CD4-positive, alpha-beta T cell treated with Interferon gamma for 1 hour (primary cell): ENCODE measurements around the gene RUNX3.
"Not testable (repeated sequence)": the region's sequence is repeated elsewhere in the genome, so short reads cannot be mapped to it uniquely, and the experiment has no call there.

Experiments used
- DNase-seq: peaks from one replicate; pipeline ENCODE4 v3.0.0-alpha.2; 2020

Gene RUNX3

DNA sequence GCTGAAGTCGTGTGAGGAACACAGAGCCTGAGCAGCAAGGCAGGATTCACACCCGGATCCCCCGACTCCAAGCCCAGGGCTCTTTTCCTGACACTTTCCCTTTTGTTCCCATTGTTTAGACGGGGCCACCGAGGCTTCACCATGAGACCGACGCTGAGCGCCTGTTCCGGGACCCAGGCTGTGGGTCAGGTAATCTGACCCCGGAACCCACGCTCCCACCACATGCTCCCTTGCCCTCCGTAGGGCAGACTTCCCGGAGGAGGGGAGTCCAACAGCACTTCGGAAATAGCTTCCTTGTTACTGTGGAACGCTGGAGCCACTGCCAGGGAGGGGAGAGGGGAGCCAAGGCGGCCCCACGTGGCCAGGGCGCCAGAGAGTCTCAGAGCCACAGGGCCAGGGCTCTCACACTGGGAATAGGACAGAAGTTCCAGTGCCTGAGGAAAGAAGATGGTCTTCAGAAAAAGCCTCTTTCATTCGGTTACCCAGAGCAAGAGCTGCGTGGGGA lies 18.4 kb downstream of the RUNX3 start:
- no peak for DNase-seq

DNA sequence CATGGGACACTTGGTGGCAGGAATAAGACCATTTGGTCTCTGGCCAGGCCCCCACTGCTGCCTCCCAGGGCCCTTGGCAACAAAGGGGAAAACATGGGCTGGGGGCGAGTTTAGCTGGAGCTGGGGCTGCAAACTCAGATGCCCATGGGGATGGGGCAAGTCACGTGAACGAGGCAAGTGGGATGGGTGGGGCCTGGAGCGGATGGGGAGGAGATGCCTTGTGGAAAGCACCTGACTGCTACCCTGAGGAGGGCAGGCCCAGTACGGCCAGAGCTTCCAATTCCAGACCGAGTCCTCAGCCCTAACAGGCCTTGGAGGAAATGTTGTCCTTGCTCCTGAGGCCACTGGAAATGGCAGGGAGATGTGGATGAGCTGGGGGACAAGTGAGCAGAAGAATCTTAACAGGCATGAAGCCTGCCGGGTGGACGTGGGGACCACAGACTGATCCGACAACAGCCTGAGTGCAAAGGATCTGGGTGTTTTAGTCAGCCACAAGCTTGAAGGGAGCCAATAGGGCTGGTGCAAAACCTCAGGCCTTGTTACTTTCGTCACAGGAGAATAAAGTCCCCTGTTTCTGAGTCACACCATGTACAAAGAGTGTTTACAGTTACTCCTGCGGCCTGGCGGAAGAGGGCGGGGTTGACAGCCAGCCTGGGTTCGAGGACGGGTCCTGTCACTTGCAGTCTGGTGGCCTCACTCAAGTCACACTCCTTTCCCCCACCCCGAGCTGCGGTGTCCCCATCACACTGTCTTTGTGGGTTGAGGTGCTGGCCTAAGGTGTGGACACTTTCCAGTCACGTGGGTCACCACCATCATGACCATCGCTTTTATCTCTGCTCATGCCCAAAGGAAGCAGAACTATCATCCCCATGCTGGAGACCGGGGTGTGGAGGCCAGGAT lies 19.1 kb downstream of the RUNX3 start:
- peak; percentile 89 for DNase-seq

DNA sequence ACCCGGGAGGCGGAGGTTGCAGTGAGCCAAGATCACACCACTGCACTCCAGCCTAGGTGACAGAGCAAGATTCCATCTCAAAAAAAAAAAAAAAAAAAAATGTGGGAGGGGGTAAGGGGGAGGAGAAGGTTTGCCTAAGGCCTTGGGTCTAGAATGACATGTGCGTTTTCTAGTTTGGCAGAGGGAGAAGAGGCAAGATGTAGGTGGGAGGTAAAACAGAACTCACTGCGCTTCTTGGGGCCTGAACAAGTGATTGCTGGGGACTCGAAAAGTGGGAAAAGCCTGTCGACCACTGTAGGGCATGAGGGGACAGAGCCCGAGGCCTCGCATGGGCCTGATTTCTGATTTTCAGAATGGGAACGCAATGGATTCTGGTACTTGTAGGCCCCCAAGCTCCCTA lies 19.9 kb downstream of the RUNX3 start:
- no peak for DNase-seq

DNA sequence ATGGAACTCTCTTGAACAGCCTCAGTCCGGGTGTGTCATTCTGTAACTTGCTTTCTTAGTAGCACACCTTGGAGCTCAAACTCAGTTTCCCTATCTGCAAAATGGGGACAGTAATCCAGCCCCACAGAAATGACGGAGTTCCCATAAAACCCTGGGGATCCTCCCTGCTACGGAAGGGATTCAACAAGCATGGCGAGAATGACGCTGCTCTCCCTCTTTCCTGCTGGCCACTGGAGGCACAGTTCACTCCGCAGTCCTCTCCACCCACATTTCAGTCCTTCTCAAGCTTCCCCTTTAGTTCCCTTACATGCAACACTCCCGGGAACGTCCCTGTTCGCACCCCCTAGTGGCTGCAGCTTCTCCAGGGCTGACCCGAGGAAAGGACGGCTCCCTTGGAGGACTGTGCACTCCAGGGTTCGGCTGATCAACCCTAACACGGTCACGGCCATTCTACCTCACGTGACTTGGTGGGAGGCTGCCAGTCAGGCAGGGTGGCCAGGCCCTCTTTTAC lies 20.6 kb downstream of the RUNX3 start:
- DNase-seq = peak; percentile 44

DNA sequence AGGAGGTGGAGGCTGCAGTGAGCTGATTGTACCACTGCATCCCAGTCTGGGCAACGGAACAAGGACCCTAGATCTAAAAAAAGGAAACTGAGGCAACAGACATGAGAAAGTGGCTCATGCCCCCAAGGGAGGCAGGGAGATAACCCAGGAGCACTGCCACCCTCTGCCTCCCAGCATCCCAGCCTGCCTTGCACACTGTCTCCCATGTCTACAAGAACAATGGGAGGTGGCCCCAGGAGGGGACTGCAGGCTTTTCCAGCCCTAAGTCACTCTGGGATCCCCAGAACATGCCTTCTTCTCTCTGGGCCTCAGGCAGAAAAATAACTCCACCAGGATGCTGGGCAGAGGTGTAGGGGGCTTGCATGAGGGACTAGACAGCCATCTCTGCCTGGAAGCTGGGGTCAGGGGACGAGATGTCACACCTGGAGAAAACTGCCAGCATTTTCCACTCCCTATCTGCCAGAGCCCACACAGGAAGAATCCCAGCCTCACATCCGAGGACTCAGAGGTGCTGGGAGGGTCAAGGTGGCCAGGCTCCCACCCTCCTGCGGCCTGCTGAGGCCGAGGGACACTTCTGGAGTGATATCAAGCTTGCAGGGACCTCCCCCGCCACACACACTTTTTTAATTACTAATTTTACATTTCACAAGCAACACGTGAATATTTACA lies 21.4 kb downstream of the RUNX3 start:
- no peak for DNase-seq

DNA sequence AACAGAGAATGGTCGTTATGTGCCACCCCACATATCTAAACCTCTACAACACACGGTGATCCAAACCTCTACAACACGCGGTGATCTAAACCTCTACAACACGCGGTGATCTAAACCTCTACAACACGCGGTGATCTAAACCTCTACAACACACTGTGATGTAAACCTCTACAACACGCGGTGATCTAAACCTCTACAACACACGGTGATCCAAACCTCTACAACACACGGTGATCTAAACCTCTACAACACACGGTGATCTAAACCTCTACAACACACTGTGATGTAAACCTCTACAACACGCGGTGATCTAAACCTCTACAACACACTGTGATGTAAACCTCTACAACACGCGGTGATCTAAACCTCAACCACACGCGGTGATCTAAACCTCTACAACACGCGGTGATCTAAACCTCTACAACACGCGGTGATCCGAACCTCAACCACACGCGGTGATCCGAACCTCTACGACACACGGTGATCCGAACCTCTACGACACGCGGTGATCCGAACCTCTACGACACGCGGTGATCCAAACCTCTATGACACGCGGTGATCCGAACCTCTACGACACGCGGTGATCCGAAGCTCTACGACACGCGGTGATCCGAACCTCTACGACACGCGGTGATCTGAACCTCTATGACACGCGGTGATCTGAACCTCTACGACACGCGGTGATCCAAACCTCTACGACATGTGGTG lies 22.3 kb downstream of the RUNX3 start:
- not testable (repeated sequence) for DNase-seq

DNA sequence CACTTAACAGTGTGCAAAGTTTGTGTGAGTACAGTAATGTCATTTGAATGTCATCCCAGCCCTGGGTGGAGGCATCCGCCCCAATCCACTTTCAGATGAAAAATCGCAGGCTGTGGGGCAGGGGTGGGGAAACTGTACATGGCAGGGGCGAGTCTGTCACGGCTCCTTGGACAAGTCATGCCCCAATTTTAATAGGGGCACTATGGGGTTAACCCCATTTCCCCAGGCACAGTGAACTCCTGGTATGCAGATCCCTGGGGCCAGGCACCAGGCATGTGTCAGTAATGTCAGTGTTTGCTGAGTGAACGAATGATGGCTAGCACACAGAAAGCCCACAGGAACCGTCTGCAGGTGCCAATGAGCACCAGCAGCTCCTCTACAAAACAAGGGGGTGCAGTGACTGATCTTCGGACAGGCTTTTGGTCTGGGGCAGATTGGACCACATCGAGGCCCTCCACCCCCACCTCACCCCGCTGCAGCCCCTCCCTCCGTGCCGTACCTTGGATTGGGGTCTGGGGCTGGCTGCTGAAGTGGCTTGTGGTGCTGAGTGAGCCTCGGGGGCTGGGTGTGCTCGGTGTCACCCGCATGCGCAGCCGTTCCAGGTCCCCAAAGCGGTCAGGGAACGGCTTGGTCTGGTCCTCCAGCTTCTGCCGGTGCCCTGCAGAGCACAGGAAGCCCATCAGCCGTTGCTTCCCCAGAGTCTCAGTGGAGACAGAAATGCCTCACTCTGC lies 23.2 kb downstream of the RUNX3 start:
- DNase-seq = no peak

DNA sequence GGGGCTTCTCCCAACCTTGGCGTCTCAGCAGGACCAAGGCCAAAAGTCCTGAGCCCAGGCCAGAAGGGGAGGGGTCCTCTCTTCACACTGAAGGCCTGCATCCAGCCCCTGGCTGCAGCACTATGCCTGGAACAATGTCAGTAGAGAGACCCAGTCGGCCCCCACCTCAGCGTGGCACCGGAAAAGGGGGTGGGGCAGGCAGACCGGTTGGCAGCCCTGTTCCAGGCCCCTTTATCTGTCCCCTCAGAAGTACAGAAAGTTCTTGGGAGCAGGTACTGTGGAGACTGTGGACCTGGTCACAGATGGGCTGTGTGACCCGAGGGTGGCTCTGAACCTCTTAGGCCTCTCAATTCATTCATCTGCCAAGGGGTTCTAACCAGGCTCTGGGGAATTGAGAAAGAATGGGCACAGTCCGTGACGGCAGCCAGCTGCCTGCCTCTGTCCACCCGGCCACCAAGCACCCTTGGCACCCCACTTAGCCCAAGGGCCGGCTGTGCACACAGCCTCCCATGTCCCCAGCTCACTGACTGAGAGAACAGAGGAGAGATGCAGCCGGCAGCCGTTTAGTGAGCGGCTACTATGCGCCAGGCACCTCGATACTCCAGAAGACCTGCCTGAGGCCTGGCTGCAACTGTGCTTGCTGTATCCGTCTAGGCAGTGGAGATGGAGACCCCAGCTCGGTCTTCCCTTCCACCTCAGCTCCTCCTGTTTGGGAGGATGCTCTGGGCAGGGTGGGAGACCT lies 23.9 kb downstream of the RUNX3 start:
- DNase-seq = no peak

DNA sequence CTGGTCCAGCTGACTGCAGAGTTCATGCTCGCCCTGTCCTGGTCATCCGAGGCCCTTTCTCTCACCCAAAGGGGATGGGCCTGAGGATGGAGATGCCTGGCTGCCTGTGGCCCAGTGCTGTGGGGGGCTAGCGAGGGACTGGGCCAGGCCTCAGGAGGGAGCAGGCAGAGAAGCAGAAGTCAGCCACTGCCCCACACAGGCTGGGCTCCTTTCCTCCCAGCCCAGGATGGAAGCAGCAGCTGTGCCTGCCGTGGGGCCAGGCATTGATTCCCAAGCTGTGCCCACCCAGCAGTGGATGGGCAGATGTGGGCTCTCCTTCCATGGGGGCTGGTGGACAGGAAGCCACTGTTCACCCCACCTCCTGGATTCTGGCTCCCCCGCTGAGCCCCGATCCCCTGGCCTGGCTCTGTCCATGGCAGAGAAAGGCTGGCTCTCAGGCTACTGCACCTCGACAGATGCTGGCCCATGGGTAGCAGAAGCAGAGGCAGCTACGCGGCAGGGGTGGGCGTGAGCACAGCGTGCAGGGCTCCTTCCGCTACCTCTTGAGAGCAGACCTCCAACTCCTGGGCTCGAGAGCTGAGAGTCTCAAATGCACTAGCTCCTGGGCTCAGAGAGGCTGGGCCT lies 24.6 kb downstream of the RUNX3 start:
- DNase-seq = no peak

DNA sequence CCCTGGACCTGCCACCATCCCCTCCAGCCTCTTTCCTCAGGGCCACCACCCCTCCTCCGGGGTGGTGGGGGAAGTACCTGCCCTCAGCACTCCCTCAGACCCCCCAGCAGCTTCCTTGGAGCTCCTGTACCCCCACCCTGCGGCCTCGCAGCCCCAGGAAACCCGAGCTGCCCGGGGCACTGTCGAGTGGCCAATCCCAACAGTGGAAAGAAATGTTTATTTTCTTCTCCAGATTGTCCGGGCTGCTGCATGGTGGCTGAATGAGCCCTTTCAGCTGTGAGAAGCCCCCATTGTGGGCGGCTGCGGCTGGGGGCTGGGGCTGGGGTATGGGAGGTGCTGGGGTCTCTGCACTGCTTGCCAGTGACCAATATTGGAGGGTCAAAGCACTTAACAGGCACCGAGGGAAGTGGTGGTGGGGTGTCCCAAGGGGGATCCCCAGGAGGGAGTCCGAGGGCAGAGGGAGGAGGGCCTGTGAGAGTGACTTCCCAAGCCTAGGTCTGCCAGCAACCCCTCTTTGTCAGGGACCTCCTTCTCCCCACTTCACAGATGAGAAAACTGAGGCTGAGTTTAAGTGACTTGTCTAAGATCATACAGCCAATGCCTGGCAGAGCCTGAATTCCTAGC lies 25.2 kb downstream of the RUNX3 start:
- DNase-seq = no peak

DNA sequence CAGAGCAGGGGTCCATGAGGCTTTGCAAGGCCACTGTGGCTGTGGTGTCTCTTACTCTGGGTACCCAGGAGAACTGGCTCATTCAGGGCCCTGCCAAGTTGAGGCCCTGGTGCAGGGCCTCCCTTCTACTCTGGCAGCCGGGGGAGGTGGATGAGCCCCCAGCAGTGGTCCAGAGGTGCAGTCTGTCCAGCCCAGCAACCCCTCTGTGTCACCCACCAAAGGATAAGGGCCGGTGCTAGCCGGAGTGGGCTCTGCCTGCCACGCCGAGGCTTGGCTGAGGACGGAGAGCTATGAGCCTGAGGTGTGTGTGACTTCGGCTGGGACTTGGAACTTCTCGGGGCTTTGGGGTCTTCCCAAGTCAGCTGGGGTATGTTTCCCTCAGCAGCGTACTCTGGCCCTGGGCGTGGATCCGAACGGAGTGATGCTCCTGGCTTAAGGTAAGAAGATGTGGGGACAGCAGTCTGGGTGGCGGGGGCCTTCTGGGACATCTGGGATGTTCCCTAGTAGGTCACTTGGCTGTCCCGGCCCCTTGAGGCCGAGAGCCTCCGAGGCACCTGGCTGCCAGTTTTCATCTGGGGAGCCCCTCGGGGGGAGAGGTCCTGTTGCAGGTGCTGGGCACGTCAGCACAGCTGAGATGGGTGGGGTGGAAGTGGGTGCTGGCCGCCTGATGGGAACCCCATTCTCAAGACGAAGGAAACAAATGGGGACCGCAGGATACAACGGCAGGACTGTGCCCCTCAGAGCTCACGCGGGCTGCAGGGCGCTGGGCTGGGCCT lies 25.9 kb downstream of the RUNX3 start:
- no peak for DNase-seq

DNA sequence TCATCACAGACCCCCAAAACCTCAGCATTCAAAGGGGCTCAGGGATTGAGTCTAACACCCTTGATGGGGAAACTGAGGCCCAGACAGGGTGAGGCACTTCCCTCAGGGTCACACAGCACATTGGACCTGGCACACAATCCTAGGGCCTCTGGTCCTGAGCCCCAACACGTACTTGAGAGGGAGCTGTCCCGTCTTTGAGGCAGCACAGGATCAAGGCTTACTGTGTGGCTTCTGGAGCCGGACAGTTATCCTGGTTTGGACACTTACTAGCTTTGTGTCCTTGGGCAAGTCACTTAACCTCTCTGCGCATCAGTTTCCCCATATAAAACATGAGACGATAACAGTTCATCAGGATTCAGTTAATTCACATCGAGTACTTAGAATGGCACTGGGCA lies 26.5 kb downstream of the RUNX3 start:
- no peak for DNase-seq

DNA sequence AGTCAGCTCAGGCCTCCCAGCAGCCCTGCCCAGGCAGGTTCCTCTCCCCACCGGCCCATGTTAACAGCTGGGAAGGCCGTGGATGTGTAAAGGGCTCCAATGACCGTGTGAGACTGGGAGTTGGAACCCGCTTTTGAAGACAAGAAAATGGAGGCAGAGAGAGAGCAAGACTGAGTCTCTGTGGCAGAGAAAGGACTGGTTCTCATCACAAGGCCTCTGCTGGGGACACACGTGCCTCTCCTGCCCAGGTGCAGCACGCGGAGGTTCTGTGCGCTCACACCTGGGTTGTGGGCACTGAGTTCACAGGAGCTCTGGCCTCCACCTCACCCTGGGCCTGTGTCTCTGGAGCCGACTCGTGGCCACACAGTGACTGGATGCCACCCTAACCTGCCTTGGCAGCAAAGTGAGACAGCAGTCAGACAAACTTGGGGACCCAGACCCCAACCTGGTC lies 27.0 kb downstream of the RUNX3 start:
- no peak for DNase-seq

DNA sequence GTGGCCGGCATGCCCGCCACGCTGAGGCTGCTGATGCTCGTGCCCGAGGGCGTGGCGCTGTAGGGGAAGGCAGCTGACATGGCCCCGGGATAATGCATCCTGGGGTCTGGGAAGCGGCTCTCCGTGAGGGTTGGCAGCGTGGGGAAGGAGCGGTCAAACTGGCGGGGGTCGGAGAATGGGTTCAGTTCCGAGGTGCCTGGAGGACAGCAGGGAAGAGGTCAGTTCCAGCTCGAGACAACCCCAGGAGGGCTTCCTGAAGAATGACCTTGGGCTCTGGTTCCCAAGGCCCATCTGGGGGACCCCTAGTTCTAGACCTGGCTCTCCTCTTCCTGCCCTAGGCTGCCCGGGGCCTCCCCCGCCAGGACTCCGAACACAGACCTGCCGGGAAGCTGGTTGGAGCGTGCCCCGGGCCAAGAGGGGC lies 27.6 kb downstream of the RUNX3 start:
- no peak for DNase-seq

DNA sequence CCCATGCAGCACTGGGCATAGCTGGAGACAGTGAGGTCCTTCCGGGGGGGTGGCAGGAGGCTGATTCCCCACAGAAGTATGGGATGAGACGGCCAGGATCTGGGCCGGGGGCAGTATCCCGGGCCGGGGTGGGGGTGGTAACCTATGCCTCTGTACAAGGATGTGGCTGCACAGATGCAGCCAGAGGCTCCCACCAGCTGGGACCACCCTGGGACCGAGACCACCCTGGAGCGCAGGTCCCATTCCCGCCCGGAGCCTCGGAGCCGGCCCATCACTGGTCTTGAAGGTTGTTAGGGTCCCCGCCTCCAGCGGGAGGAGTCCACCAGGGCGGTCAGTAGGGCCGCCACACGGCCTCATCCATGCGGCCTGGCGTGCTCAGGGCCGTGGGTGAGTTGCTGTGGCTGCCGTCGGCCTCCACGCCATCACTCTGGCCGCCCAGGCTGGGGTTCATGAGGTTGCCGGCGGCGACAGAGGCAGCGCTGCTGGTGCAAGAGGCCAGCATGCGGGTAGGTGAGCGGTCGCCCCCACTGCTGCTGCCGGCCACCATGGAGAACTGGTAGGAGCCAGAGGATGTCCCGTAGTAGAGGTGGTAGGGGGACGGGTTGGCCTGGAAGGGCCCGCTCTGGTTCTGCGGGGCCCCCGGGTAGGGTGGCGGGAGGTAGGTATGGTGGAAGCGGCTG lies 28.1 kb downstream of the RUNX3 start:
- DNase-seq = no peak

DNA sequence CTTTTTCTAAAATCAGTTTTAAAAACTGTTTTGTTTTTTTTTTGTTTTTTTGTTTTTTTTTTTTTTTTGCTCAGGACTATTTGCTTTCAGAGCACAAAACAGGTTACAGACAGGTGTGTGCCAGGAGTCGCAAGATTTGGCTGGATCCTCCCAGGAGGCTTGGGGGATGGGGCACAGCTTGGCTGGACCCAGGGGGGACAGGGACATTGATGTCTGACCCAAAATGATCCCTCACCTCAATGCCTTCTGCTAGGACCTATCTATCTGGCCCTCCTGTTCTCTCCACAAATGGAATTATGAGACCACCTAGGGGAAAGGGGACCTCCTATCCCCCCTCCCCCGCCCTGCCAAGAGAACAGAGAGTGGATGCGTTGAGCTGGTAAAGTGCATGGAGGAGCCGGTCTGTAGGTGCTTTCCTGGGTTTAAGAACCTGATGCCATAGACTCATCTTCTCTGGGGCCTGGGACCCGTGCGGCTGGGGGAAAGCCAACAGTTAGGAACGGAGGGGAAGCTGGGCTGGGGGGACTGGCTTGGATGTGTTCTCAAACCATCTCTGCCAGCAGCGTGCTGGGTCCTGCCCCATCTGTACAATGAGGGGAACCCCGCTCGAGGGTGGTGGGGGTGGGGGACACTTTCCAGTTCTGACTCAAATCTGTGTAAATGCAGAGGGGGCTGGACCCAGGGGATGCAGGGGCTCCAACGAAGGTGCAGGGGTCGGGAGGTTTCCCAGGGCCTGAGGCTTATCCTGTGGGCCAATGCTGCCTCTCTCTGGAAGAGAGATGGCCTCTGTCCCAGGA lies 28.9 kb downstream of the RUNX3 start:
- no peak for DNase-seq

DNA sequence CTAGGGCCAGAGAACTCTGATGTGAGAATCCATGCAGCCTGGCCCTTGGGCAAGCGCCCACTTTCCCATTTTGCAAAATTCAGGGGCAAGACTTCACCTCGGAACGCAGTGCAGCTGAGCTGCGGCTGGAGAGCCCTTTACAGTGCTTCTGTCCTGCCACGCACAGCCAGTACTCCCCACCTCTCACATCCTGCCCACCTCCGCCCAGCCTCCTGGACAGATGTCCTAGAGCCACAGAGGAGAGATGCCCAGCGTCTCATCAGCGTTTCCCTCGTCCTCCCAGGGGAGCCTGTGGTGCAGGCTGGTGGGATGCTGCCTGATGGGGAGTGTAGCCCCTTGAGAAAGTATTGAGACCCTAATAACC lies 29.6 kb downstream of the RUNX3 start:
- no peak for DNase-seq
